Thoracic aorta (tissue), 2 donors: Measurements from ENCODE around the gene CEP20. TPM values are rescaled to one million over a fixed set of nuclear protein-coding genes. Genes with fewer than 3 reads are reported as not detected.
A peak's percentile ranks its signal among the peaks of the same experiment; 100 is the strongest.

Experiments
- ATAC-seq: fragments of 150-250 bp; one replicate; pipeline ENCODE4 v1.8.0; 2017; ENCODE audit warnings: low read depth; ENCODE audit not compliant: insufficient number of reproducible peaks, low FRiP score
- DNase-seq: peaks from one replicate; pipeline ENCODE4 v3.0.0-alpha.2; 2020; ENCODE audit warnings: low spot score
- H3K27ac ChIP-seq, 2 donors: fragments of 200-600 bp; sonication (generic); 1 replicate in 1 of 2; 2 replicates in 1 of 2; pipeline ENCODE4 v1.5.1; 2016; ENCODE audit warnings: mild to moderate bottlenecking in 2 of 2, moderate library complexity in 2 of 2
- H3K27me3 ChIP-seq: fragments of 200-600 bp; sonication (generic); replicated peaks from 2 replicates; pipeline ENCODE4 v1.6.0; 2016; ENCODE audit warnings: mild to moderate bottlenecking; ENCODE audit not compliant: insufficient read depth
- H3K36me3 ChIP-seq: fragments of 200-600 bp; sonication (generic); one replicate; pipeline ENCODE4 v1.5.1; 2016
- H3K4me1 ChIP-seq, 2 donors: fragments of 200-600 bp; sonication (generic); 1 replicate in 1 of 2; 2 replicates in 1 of 2; pipeline versions ENCODE4 v1.5.1 to v1.6.0; 2016; ENCODE audit warnings: low read depth in 2 of 2, mild to moderate bottlenecking in 1 of 2; ENCODE audit not compliant: control insufficient read depth in 1 of 2
- H3K4me3 ChIP-seq: fragments of 200-600 bp; sonication (generic); 2 replicates; pipeline ENCODE4 v1.5.1; 2016; ENCODE audit warnings: mild to moderate bottlenecking
- H3K9me3 ChIP-seq: fragments of 200-600 bp; sonication (generic); 2 replicates; pipeline ENCODE4 v1.5.1; 2016
- CTCF ChIP-seq: fragments of 200-600 bp; sonication (generic); IDR thresholded peaks from one replicate; pipeline ENCODE4 v1.5.1; 2019; ENCODE audit warnings: antibody characterized with exemption
- total RNA-seq, 2 donors: library from RNA; depleted of rRNA; stranded (reverse); fragments of >200 nt; gene quantifications; one replicate each; pipeline versions ENCODE4 v1.1.0 to v1.2.3, GENCODE V29; 2016

The CEP20 gene
- total RNA-seq, 2 donors from 2014 or later: 14.9 to 29.1 TPM

GRCh38 chr16:15861996-15862395 is 26.4 kb downstream of the CEP20 start:
- Histone ChIP-seq H3K36me3 (peaks cover 6% of the 10 kb centered on the region), H3K9me3 (no peaks in the 10 kb centered on the region), H3K4me1 (peaks cover 0 to 14% of the 10 kb centered on the region in 2 donors), H3K27ac (no peak overlapping the region), H3K27me3 (no peaks in the 10 kb centered on the region), H3K4me3 (no peak overlapping the region)
- ATAC-seq: no peak
- TF ChIP-seq CTCF: no peak
- no peak for DNase-seq

- Histone ChIP-seq H3K36me3 (no peaks in the 10 kb centered on the region), H3K9me3 (no peaks in the 10 kb centered on the region), H3K27ac (peak overlapping the region; percentile 77 to 94), H3K4me3 (no peak overlapping the region), H3K27me3 (no peaks in the 10 kb centered on the region), H3K4me1 (peaks cover 0 to 14% of the 10 kb centered on the region in 2 donors)
- no peak for ATAC-seq
- TF ChIP-seq CTCF: no peak
- DNase-seq: no peak
Observed at GRCh38 chr16:15858921-15859668, 29.3 kb downstream of the CEP20 start.

- DNase-seq (no peak), ATAC-seq (peak; percentile 37)
- H3K27me3 ChIP-seq: no peaks in the 10 kb centered on the region
- peak overlapping the region; percentile 89 for H3K4me3 ChIP-seq
- peak overlapping the region; percentile 77 to 94 for H3K27ac ChIP-seq
- H3K4me1 ChIP-seq: peaks cover 0 to 14% of the 10 kb centered on the region in 2 donors
- no peak for TF ChIP-seq CTCF
- H3K9me3 ChIP-seq: no peaks in the 10 kb centered on the region
- peaks cover 2% of the 10 kb centered on the region for H3K36me3 ChIP-seq
Observed at GRCh38 chr16:15857724-15858560, 30.5 kb downstream of the CEP20 start.

- TF ChIP-seq CTCF: peak; percentile 23
Observed at GRCh38 chr16:15856901-15857698, 31.3 kb downstream of the CEP20 start, which contains the start of gene MYH11. Gene MYH11 (minus strand): TSS chr16:15857028. CDS start chr16:15838252, 18,776 bp downstream.

More at GRCh38 chr16:15856901-15857698, 31.3 kb downstream of the CEP20 start, which contains the start of gene MYH11:
- Histone ChIP-seq H3K4me3 (peak within 1 kb of the TSS; percentile 89), H3K27ac (peak within 1 kb of the TSS; percentile 77 to 94), H3K27me3 (no peaks in the 10 kb centered on the region), H3K36me3 (peaks cover 6% of the 10 kb centered on the region), H3K9me3 (no peaks in the 10 kb centered on the region), H3K4me1 (peaks cover 0 to 17% of the 10 kb centered on the region in 2 donors)
- ATAC-seq: peak; percentile 13
- no peak for DNase-seq
